ENCODE data around the gene MT4.
"Not testable (repeated sequence)": the region's sequence is repeated elsewhere in the genome, so short reads cannot be mapped to it uniquely, and the experiment has no call there.

Gene MT4

DNA sequence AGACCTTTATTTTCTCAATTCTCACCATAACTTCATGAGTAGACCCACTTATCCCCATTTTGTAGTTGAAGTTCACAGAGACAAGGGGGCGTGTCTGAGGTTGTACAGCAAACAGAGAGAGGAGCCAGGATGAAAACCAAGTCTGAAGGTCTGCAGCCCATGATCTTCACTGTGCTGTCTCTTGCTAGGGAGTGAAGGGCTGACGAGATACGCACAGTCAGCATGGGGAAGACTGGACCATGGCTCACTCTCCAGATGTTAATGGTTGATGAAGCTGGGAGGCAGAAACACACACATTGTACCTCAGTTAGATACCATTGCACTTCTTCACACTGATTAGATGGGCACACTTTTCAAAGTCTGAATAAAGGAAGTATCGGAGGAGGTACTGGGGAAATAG is 5.8 kb upstream of the MT4 start:
- DNase-seq (ENCODE audit: low spot score): no peak

DNA sequence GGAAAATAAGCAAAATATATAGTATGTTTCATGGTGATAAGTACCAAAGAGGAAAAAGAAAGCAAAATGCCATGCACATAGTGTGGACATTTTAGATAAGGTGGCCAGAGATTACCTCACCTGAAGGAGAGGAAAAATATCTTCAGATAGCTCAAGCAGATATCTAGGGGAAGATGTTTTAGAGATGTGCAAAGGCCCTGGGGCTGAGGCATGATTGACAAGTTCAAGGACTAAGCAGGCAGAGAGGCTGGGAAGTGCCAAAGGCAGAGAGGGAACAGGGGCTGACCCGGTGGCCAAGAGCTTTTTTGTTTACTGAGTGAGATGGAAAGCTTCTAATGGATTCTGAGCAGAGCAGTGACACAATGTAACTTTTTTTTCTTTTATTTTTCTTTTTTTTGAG is 4.4 kb upstream of the MT4 start:
- DNase-seq (ENCODE audit: low spot score): no peak

DNA sequence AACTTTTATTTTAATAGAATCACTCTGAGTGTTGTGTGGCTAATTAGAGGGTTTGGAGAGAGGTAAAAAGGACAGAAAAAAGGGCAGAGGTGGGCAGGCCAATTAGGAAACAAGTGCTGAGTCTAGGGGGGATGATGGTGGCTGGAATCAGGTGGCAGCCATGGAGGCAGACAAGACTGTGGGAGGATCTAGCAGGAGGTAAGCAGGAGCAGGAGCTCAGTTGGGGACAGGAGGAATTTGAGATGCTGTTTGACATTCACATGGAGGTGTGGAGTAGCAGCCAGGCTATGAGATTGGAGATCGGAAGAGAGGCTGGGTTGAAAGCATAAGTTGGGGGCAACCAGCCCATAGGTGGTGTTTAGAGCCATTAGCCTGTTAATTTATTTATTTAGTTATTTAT is 3.7 kb upstream of the MT4 start:
- DNase-seq (ENCODE audit: low spot score): no peak

DNA sequence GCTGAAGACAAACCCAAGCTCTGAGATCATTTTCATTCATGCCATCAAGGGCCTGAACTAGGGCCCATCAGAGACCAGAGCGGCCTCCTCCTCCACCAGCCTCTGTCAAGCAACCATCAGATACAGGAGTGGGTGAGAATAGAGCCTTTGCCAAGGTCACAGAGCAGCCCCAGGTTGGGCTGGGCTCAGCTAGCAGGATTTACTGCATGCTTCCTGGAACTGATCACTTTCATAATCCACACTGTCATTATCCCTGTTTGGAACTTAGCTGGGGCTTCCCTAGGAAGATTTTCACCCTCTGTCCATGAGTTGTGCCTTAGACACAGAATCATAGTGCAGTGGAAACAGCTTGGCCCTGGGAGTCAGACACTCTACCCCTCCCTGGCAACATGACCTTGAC is 5.1 kb downstream of the MT4 start:
- DNase-seq (ENCODE audit: low spot score): no peak

DNA sequence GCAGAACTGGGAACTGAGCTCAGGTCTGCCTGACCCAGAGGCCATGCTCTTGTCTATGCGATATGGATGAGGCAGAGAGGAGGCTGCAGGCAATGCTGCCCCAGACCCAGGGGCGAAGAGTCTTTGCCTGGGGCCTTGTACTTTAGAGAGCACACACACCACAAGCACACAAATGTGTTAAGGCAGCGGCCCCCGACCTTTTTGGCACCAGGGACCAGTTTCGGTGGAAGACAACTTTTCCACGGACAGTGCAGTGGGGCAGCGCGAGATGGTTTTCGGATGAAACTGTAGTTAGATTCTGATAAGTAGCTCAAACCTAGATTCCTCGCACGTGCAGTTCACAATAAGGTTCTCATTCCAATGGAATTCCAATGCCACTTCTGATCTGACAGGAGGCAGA is 6.7 kb downstream of the MT4 start:
- no peak for DNase-seq (ENCODE audit: low spot score)

DNA sequence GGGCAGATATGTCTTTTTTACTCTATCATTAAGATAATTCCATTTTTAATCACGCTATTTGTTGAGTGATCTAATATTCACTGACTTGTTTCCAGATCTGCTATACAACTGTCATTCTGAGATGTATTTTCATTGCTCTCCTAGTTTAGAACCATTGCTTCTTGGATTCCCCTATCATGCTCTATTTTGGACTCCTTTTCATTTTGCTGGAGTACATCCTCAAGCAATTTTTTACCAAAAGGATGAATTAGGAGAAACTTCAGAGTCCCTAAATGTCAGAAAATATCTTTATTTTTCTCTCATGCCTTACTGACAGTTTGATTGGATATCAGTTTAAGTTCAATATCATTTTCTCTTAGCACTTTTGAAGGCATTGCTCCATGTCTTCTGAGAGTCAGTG is 9.8 kb downstream of the MT4 start:
- DNase-seq (ENCODE audit: low spot score): no peak

DNA sequence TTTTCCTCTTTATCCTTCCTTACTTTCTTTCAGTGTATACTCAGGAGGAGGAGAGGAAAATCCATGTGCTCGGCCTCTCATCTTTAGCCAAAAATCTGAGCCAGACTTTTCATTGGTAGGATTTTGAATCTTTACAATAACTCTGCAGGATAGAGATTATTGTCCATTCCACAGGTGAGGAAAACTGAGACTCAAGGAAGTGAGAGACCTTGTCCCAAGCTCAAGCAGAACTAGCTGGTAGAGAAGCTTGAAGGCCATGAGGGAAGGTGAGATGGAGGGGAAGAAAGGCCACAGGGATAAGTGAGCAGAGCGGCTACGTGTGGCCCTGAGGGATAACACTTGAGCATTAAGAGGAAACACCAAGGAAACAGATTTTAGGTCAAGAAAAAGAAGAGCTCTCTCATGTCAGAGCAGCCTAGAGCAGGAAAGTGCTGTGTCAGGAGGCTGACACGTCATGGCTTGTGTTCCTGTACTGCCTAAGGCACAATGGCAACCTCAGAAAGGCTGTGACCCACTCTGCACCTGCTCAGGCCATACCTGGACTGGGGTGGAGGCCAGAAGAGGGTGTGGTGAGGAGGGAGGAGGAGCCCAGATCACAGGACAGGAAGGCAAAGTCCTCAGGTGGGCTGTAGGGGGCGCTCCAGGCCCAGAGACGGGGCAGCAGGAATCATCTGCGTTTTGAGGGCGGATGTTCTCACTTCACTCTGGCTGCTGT is 11.9 kb downstream of the MT4 start:
- peak; percentile 20 for DNase-seq (ENCODE audit: low spot score)

DNA sequence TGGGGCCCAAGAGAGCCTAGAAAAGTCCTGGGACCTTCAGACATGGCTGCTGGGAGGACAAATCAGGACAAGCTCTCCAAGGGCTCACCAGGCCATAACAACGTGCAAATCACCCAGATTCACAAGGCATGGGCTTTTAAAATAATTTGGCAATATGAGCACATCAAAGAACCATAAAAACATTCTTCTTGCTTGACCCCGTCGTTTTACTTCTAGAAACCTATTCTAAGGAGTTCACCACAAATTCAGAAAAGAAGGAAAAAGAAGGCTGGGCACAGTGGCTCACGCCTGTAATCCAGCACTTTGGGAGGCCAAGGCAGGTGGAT is 12.4 kb downstream of the MT4 start:
- no peak for DNase-seq (ENCODE audit: low spot score)

DNA sequence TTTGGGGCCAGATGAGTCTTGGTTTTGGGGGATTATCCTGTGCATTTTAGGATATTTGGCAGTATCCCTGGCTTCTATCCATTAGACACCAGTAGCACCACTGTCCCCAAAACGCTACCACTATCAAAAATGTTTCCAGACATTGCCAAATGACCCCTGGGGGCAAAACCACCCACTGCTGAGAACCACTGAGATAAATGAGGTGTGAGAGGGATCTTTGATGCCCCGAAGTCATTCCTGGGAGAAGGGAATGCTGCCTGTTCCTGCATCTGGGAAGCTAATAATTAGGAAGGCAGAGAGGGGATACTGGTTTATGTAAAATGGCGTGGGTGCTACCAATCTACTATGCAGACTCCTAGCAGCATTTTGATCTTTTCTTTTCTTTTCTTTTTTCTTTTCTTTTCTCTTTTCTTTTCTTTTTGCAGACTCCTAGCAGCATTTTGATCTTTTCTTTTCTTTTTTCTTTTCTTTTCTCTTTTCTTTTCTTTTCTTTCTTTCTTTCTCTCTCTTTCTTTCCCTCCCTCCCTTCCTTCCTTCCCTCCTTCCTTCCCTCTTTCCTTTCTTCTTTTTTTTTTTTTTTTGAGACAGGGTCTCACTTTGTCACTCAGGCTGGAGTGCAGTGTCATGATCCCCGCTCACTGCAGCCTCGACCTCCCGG is 15.6 kb downstream of the MT4 start:
- DNase-seq (ENCODE audit: low spot score): no peak

DNA sequence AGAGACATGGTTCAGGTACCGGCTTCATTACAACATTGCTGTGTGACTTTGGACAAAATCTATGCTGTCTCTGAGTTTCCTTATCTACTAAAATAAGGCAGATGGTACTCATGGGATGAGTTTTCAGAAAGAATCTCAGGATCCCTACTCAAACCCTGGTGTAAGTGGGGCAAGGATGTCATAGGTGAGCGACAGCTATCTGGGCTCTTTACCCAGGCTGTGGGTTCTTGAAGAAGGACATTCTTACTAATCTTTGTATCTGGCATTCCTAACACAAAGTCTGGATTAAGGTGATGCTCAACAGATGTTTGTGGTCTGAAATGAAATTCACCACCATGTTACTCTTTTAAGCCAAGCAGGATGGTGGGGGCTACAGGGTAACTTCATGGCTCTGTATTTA is 18.0 kb downstream of the MT4 start:
- not testable (repeated sequence) for DNase-seq (ENCODE audit: low spot score)

DNA sequence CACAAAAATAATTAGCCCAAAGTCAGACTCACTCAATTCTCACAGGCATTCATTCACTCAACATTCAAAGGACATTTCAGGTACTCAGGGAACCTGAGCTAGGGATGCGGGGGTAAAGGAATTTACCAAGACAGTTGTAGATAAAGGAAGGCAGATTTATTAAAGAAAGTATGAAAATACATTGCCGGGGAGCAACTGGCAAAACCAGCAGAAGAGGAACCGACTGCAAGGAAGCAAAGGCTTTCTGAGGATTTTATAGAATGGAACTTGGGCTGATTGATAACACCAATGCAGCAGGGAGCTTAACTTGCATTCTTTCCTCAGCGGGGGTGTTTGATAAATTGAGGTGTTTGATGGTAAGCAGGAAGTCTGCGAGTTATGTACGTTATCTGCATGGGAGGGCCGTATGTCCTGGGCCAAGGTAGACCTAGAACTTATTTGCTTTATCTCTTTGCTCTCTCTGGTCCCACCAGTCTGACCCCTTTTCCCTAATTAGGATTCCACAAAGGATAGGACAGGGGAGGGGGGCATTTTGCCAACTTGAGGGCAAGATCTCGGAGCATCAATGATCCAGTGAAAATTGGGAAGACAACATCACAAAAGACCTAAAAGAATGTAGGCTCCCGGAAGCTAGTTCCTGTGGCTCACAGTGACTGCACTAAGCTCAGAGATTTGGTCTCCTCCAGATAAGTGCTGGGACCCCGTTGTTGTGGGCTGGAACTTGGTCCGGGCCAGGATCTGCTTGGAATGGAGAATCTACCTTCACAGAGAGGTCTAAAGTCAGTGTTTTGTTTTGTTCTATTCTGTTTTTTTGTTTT is 18.7 kb downstream of the MT4 start:
- DNase-seq (ENCODE audit: low spot score): no peak

DNA sequence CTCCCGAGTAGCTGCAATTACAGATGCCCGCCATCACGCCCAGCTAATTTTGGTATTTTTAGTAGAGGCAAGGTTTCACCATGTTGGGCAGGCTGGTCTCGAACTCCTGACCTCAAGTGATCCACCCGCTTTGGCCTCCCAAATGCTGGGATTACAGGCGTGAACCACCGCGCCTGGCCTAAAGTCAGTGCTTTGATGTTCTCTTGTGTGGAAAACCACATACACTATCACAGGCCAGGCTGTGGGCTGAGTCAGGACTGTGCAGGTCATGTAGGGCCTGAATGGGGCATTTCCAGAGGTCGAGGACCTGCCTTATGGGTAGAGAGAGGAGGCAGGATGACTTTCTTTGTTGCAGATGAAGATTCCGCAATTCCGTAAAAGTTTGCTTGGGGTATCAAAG is 19.4 kb downstream of the MT4 start:
- DNase-seq (ENCODE audit: low spot score): no peak

DNA sequence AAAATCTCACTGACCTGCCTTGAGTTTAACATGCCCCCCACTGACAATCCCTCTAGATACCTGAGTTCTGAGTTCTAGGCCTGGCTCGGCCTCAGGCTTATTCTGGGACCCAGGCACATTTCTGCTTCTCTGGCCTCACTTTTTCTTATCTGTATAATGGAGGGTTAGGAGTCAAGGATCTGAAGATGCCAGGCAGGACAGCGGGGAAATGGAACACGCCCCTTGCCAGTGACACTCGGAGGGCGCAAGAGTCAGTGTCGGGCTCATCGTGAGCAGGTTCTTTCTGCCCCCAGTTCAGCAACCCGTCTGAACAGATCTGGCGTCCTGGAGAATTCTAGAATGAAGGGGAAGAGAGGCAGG is 23.9 kb downstream of the MT4 start:
- DNase-seq (ENCODE audit: low spot score): no peak

DNA sequence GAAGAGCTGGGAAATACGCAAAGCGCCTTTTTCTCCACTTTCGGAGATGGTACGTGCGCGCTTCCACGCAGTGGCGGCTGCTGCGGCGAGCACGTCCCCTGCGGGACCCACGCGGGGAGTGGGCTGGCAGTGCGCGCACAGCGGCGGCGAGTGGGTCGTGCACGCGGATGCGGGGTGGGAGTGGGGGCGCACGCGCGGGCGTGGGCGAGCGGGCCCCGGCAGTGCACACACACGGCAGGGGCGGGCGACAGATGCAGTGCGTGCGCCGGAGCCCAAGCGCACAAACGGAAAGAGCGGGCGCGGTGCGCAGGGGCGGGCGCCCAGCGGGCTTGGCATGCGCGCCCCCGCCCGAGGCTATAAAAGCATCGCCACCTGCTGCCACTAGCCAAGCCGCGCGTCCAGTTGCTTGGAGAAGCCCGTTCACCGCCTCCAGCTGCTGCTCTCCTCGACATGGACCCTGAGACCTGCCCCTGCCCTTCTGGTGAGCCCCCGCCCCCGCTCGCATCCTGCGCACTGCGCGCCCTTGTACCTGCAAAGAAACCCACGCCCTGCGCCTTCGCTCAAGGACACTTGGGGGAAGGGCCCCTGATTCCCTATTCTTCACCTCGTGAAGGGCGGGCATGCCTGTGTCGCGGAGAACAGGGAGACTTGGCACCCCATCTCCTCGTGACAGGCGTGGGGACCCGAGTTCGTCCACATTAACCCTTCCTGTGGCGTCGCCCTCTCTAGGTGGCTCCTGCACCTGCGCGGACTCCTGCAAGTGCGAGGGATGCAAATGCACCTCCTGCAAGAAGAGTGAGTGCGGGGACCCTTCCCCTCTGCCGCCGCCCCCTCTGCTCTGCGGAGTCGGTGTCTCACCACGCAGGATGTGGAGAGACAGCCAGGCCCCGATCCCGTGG is 24.5 kb downstream of the MT4 start, which contains the start of gene MT3:
TSS of gene MT3 (plus strand) at position 388 of the 899 bp plus-strand sequence. CDS start at position 451, 63 bp downstream.
- peak; percentile 59 for DNase-seq (ENCODE audit: low spot score)

DNA sequence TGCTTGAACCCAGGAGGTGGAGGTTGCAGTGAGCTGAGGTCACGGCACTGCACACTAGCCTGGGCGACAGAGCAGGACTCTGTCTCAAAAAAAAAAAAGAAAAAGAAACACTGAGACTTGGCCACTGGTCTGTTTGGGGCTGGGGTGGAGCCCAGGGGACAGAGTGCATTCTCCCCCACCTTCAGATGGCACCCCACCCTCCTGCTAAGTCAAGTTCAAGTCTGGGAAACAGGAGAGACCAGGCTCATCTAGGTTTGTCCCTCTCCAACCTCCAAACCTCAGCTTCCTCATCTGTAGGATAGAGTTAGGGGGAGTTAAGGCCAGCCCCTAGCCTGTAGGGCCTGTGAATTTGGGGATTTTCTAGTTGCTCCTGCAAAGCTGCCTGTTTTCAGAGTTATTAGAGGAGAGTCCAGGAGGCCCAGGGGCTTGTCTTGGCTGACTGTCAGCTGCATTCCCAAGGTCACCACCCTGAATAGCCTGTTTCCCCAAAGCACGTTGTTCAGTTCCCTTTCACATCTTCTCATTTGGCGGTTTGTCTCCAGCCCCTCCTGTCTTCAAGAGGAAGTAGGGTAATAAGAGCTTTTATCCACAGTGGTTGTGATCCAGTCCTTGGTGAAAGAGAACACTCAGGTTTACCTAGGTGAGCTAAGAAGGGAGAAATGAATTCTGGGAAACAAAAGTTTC is 26.6 kb downstream of the MT4 start:
- DNase-seq (ENCODE audit: low spot score): peak; percentile 66

DNA sequence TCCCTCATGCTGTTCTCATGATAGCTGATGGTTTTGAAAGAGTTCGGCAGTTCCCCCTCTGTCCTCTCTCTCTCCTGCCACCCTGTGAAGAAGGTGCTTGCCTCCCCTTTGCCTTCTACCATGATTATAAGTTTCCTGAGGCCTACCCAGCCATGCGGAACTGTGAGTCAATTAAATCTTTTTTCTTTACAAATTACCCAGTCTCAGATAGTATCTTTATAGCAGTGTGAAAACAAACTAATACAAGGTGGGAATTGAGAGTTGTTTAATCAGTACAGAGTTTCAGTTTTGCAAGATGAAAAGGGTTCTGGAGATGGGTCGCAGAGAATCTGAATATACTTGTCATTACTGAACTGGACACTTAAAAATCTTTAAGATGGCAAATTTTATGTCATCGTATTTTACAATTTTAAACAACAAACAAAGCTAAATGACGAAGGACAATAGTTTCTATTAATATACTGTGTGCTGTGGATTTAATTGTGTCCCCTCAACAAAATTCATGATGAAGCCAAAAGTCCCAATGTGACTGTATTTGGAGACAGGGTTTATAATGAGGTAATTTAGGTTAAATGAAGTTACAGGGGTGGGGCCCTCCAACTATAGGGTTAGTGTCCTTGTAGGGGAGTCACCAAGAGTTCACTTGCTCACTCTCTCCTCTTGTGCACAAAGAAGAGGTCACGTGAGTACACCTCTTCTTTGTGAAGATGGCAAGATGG is 28.9 kb downstream of the MT4 start:
- no peak for DNase-seq (ENCODE audit: low spot score)

DNA sequence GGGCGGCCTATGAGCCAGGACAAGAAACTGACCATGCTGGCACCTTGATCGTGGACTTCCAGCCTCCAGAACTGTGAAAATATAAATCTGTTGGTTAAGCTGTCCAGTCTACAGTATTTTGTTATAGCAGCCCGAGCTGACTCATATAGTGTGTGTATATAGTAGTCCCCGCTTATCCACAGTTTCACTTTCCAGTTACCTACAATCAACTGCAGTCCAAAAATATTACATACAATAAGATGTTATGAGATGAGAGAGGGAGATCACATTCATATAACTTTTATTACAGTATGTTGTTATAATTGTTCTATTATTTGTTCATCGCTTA is 29.4 kb downstream of the MT4 start:
- DNase-seq (ENCODE audit: low spot score): no peak

DNA sequence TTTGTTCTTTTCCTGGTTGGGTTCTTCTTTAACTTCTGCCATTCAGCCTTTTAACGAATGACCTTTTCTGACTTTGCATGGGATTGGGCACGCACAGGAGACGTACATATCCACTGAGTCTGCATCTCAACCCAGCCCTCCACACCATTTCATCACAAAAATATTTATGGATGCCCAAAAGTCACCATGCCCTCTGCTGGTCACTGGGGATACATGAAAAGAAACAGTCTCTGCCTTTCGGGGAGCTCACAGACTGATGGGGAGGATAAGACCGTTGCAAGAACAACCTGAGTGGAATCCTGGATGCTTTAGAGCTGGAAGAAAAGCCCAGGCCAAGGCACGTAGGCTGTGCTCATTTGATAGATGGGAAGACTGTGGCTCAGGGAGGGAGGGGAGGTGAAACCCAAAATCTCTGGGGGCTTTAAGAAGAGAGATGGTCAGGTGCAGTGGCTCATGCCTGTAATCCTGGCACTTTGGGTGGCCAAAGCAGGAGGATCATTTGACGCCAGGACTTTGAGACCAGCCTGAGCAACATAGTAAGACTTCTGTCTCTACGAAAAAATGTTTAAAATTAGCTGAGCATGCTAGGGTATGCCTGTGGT is 35.6 kb downstream of the MT4 start:
- peak; percentile 87 for DNase-seq (ENCODE audit: low spot score)

DNA sequence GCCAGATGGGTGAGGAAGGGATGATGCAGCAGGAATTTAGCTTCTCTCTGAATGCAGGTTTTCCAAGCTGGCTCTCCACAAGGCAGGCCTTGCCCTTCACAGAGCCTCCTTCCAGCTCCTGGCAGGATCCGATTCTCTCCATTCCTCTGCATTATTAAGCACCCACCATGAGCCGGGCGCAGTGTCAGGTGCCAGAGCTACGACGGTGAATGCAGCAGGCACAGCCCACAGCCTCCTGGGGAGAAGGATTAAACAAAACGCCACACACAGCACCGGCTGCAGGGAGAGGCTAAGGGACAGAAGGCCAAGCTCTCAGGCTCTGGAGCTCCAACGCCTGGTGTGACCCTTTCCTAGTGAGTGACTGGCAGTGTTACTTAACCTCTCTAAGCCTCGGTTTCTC is 36.5 kb downstream of the MT4 start:
- DNase-seq (ENCODE audit: low spot score): no peak

DNA sequence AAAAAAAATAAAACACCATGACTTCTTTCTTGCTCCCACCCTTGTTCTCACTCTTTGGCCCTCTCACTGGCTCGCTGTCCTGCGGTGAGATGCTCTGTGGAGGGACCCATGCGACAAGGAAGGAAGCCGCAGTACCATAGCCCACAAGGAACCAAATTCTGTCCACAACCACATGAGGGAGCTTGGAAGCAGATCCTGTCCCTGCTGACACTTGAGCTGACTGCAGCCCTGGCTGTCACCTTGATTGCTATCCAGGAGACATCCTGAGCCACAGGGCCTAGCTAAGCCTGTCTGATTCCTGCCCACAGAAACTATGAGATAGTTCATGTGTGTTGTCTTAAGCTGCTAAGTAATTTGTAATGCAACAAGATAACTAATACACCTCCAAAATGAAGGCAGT is 38.7 kb downstream of the MT4 start:
- DNase-seq (ENCODE audit: low spot score): peak; percentile 77

DNA sequence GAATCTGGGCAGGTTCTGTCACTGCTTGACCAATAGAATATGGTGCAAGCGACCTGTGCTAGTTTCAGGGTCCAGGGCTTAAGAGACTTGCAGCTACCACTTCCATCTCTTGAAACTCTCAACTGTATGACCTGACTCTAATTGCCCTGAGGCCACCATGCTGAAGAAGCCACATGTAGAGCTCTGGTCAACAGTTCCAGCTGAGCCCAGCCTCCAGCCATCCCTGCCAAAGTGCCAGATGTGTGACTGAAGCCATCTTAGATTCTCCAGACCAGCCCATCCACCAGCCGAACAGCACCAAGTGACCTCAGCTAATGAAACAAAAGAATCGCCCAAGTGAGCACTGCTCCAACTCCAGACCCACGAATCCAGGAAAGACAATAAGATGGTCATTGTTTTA is 40.1 kb downstream of the MT4 start:
- no peak for DNase-seq (ENCODE audit: low spot score)

All from pons (tissue), 1 donor.